Stimulated activated memory B cell treated with anti-CD40 and anti-IgM and Interleukin-4, amounts not matched to agents 10 μg/mL and 1 μg/mL and 100 μg/mL, for 72 hours (primary cell): ENCODE measurements around the gene NAV3.
A peak's percentile ranks its signal among the peaks of the same experiment; 100 is the strongest.

Experiments
- ATAC-seq: fragments of 150-1000 bp; cut with Tn5 transposase; 2 replicates; pipeline ENCODE4 v1.10.0; 2021
- H3K27ac Mint-ChIP-seq: one replicate; pipeline ENCODE4 v1.8.0; 2022; ENCODE audit warnings: mild to moderate bottlenecking, mixed read lengths
- H3K27me3 Mint-ChIP-seq: one replicate; pipeline ENCODE4 v1.8.0; 2022; ENCODE audit warnings: mixed read lengths
- H3K36me3 Mint-ChIP-seq: one replicate; pipeline ENCODE4 v1.8.0; 2022; ENCODE audit warnings: mixed read lengths
- H3K4me1 Mint-ChIP-seq: one replicate; pipeline ENCODE4 v1.8.0; 2022; ENCODE audit warnings: mixed read lengths
- H3K4me3 Mint-ChIP-seq: one replicate; pipeline ENCODE4 v1.8.0; 2022; ENCODE audit warnings: mild to moderate bottlenecking, moderate library complexity, mixed read lengths
- H3K9me3 Mint-ChIP-seq: one replicate; pipeline ENCODE4 v1.8.0; 2022; ENCODE audit warnings: mixed read lengths

Gene NAV3

GRCh38 chr12:77968021-77968420 lies 137.3 kb downstream of the NAV3 start:
- Mint-ChIP-seq H3K27me3 (peaks cover 8% of the 10 kb centered on the region), H3K4me1 (no peaks in the 10 kb centered on the region), H3K27ac (no peak overlapping the region), H3K9me3 (no peaks in the 10 kb centered on the region), H3K4me3 (no peak overlapping the region), H3K36me3 (no peaks in the 10 kb centered on the region)
- no peak for ATAC-seq

- Mint-ChIP-seq H3K4me3 (no peak overlapping the region), H3K27me3 (peaks cover 8% of the 10 kb centered on the region), H3K27ac (no peak overlapping the region), H3K4me1 (no peaks in the 10 kb centered on the region), H3K36me3 (no peaks in the 10 kb centered on the region), H3K9me3 (no peaks in the 10 kb centered on the region)
- ATAC-seq = no peak
Measured at GRCh38 chr12:77968571-77968970, 137.9 kb downstream of the NAV3 start.

DNA sequence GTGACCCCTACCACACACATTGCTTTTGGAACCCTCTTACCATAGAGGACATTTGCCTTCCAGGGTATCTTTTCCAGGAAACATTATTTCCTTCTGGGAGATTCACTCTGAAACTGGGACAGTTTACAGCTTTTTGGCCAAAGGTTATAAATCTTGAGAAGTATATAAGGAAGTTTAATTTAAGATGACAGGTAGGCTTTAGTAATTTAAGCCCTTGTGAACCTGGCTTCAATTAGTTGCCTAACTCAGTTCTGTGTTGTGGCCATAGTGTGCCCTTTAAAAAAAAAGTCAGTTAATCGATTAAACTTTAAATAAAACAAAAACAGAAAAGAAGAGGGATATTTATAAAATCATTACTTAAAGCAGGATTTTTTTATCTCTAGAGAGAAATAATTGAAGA lies 142.9 kb downstream of the NAV3 start:
- no peaks in the 10 kb centered on the region for H3K9me3 Mint-ChIP-seq
- ATAC-seq = no peak
- H3K4me3 Mint-ChIP-seq = no peak overlapping the region
- H3K27ac Mint-ChIP-seq = no peak overlapping the region
- H3K27me3 Mint-ChIP-seq = no peaks in the 10 kb centered on the region
- no peaks in the 10 kb centered on the region for H3K36me3 Mint-ChIP-seq
- H3K4me1 Mint-ChIP-seq = no peaks in the 10 kb centered on the region

DNA sequence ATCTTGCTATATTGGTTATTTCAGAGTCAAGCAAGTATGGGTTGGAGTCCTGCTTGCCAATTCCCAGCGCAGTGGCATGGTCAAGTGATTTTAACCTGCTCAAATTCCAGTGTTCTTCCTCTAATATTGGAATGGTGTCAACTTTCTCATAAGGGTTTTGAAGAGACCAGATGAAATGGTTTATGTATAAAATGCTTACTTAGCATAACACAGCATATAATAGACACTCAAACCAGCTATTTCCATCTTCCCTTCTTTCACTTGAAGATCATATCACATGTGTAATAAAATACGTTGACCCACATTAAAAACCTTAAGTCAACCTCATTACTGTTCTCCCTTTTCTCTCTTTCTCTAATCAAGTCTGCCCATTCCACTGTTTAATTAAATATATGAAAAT lies 144.0 kb downstream of the NAV3 start:
- H3K27me3 Mint-ChIP-seq = no peaks in the 10 kb centered on the region
- no peaks in the 10 kb centered on the region for H3K36me3 Mint-ChIP-seq
- H3K4me1 Mint-ChIP-seq = no peaks in the 10 kb centered on the region
- no peak for ATAC-seq
- no peak overlapping the region for H3K27ac Mint-ChIP-seq
- H3K9me3 Mint-ChIP-seq = no peaks in the 10 kb centered on the region
- no peak overlapping the region for H3K4me3 Mint-ChIP-seq

DNA sequence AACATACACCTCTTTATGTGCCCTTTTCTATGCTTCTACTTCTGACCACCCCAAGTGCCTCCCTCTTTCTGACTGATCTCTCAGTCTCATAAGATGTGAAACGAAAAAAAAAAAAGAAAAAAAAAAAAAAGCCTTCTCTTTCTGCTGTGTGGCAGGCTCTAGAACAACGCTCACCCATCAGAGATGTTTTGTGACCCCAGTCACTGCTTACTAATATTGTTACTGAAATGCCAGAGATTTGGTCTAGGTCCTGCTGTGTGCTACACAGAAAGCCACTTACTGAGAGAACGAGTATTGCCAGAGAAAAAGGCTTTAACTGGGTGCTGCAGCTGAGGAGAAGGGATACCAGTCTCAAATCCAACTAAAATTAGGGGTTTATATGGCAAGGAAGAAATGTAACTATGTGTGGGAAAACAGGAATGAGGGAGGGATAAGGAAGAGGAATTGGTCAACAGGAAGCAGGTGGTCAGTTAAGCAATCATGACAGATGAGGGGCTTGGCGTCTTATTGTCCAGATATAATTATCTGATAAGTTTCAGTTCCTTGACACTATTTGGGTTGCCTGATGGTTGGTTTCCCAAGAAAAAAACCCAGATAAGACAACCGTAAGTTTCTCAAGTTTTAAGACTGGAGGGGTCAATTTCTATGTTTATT lies 149.0 kb downstream of the NAV3 start:
- H3K36me3 Mint-ChIP-seq = no peaks in the 10 kb centered on the region
- no peaks in the 10 kb centered on the region for H3K9me3 Mint-ChIP-seq
- no peak overlapping the region for H3K27ac Mint-ChIP-seq
- no peaks in the 10 kb centered on the region for H3K4me1 Mint-ChIP-seq
- ATAC-seq = no peak
- no peaks in the 10 kb centered on the region for H3K27me3 Mint-ChIP-seq
- H3K4me3 Mint-ChIP-seq = no peak overlapping the region

DNA sequence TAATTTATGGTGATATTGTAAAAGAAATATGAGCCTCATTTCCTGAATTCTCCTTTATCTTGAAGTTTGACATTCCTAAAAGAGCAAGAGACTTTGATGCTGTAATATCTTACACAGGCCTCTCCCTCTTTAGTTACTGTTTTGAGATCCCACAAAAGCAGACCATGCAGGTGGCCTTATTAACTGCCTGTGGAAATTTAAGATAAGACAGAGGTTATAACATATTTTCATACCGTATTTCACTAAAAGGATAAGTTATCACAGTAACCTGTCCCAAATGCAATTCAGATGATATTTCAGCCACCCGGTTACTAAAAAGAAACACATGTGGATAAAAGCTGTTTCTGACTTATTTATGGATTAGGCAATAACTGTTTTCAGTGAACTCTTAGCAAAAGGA lies 150.1 kb downstream of the NAV3 start:
- ATAC-seq = no peak
- H3K4me3 Mint-ChIP-seq = no peak overlapping the region
- H3K9me3 Mint-ChIP-seq = no peaks in the 10 kb centered on the region
- H3K27ac Mint-ChIP-seq = no peak overlapping the region
- no peaks in the 10 kb centered on the region for H3K4me1 Mint-ChIP-seq
- H3K36me3 Mint-ChIP-seq = no peaks in the 10 kb centered on the region
- no peaks in the 10 kb centered on the region for H3K27me3 Mint-ChIP-seq

DNA sequence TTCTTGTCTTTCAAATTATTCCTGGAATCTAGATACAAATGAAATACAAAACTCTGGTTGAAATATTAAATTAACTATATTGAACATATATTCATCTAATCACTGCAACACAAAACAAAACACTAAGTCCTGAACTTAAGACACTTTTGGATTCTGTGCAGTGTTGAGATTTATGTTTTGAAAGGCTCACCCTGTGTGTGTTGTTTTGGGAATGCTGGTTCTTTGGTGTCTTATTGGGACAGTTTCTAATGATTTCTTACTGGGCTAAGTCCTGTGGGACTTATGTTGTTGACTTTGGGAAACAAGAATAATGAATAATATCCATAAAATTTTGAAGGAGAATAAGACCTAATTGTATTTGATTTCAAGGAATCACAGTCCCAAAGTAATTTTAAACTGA lies 153.2 kb downstream of the NAV3 start:
- no peaks in the 10 kb centered on the region for H3K4me1 Mint-ChIP-seq
- ATAC-seq = no peak
- H3K4me3 Mint-ChIP-seq = no peak overlapping the region
- H3K9me3 Mint-ChIP-seq = no peaks in the 10 kb centered on the region
- H3K36me3 Mint-ChIP-seq = no peaks in the 10 kb centered on the region
- no peak overlapping the region for H3K27ac Mint-ChIP-seq
- H3K27me3 Mint-ChIP-seq = no peaks in the 10 kb centered on the region

- Mint-ChIP-seq H3K27ac (no peak overlapping the region), H3K36me3 (no peaks in the 10 kb centered on the region), H3K4me3 (no peak overlapping the region), H3K4me1 (no peaks in the 10 kb centered on the region), H3K9me3 (peaks cover 5% of the 10 kb centered on the region), H3K27me3 (no peaks in the 10 kb centered on the region)
- ATAC-seq = no peak
Measured at GRCh38 chr12:77992760-77993159, 162.1 kb downstream of the NAV3 start.

GRCh38 chr12:77993658-77994057 lies 163.0 kb downstream of the NAV3 start:
- Mint-ChIP-seq H3K4me1 (peaks cover 7% of the 10 kb centered on the region), H3K27ac (no peak overlapping the region), H3K4me3 (no peak overlapping the region), H3K36me3 (no peaks in the 10 kb centered on the region), H3K27me3 (no peaks in the 10 kb centered on the region), H3K9me3 (peaks cover 5% of the 10 kb centered on the region)
- ATAC-seq = no peak

DNA sequence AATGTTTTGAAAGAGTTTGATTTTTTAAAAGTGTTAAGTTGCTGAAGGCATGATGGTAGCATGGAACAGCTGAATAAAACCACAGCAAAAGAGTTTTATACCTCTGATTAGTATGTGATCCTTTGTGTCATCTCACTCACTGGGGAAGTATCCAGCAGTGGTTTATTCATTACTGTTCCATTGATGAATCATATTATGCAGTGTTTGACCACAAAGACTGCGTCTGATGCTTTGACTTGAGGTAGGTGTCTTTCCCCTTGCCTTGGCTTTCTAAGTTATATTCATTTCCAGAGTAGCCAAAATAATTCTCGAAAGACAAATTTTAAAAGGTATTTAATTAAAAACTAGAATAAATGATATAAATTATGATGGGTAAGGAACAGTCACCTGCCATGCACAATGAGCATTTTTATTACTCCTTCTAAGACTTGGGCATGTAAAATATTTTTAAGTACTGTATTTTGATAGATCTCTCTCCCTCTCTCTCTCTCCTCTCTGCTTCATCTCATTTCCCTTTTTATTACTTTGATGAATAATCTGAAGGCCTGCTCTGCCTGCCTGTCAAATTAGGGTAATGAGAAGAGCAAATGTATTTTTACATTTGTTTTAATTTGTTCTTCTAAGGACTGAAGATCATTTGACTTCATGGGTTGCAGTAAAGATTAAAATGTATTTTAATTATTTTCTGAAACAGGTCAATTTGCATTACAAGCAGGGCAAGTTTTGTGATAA lies 164.9 kb downstream of the NAV3 start:
- Mint-ChIP-seq H3K9me3 (peaks cover 2% of the 10 kb centered on the region), H3K4me3 (no peak overlapping the region), H3K4me1 (peaks cover 17% of the 10 kb centered on the region), H3K27me3 (no peaks in the 10 kb centered on the region), H3K36me3 (no peaks in the 10 kb centered on the region), H3K27ac (peak overlapping the region; percentile 68)
- peak; percentile 92 for ATAC-seq

GRCh38 chr12:77996670-77997069 lies 166.0 kb downstream of the NAV3 start:
- Mint-ChIP-seq H3K27me3 (no peaks in the 10 kb centered on the region), H3K36me3 (no peaks in the 10 kb centered on the region), H3K9me3 (peaks cover 2% of the 10 kb centered on the region), H3K4me3 (no peak overlapping the region), H3K27ac (no peak overlapping the region), H3K4me1 (peaks cover 17% of the 10 kb centered on the region)
- ATAC-seq = no peak

GRCh38 chr12:77998236-77998786 lies 167.6 kb downstream of the NAV3 start:
- peaks cover 17% of the 10 kb centered on the region for H3K4me1 Mint-ChIP-seq
- H3K27me3 Mint-ChIP-seq = no peaks in the 10 kb centered on the region
- ATAC-seq = no peak
- H3K36me3 Mint-ChIP-seq = no peaks in the 10 kb centered on the region
- H3K4me3 Mint-ChIP-seq = no peak overlapping the region
- H3K27ac Mint-ChIP-seq = peak overlapping the region; percentile 79
- H3K9me3 Mint-ChIP-seq = peaks cover 2% of the 10 kb centered on the region

- Mint-ChIP-seq H3K27me3 (no peaks in the 10 kb centered on the region), H3K4me3 (peak overlapping the region; percentile 21), H3K27ac (peak overlapping the region; percentile 79), H3K4me1 (peaks cover 17% of the 10 kb centered on the region), H3K36me3 (no peaks in the 10 kb centered on the region), H3K9me3 (peaks cover under 1% of the 10 kb centered on the region)
- peak; percentile 93 for ATAC-seq
Measured at GRCh38 chr12:77999074-77999715, 168.5 kb downstream of the NAV3 start.

DNA sequence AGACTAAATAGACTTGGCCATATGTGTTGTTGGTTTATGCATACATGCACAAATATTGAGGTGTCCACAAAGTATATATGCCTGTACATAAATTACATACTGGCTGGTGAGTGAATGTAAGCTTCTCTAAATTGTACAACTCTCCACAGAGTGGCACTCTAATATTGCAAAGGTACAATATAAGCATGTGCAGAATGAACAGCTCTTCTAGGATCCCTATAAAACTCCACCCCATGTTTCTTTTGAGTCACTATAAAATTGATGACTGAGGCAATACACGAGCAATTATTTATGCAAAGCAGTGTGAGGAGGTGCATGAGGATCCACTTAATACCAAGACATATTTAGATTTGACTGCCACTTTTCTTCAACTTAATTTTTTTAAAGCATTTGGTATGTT lies 172.2 kb downstream of the NAV3 start:
- peaks cover 17% of the 10 kb centered on the region for H3K4me1 Mint-ChIP-seq
- ATAC-seq = no peak
- no peak overlapping the region for H3K27ac Mint-ChIP-seq
- H3K9me3 Mint-ChIP-seq = no peaks in the 10 kb centered on the region
- H3K36me3 Mint-ChIP-seq = no peaks in the 10 kb centered on the region
- H3K27me3 Mint-ChIP-seq = no peaks in the 10 kb centered on the region
- H3K4me3 Mint-ChIP-seq = no peak overlapping the region

- Mint-ChIP-seq H3K9me3 (no peaks in the 10 kb centered on the region), H3K4me1 (peaks cover 2% of the 10 kb centered on the region), H3K4me3 (no peak overlapping the region), H3K27ac (no peak overlapping the region), H3K36me3 (no peaks in the 10 kb centered on the region), H3K27me3 (no peaks in the 10 kb centered on the region)
- ATAC-seq = no peak
Measured at GRCh38 chr12:78004249-78005093, 173.8 kb downstream of the NAV3 start.
